Measurements from ENCODE around the gene EIF4H. TPM values are rescaled to one million over a fixed set of nuclear protein-coding genes. Genes with fewer than 3 reads are reported as not detected.

The EIF4H gene
- total RNA-seq, 1 experiment from 2014 or later, result 459 TPM

GRCh38 chr7:74175340-74175739 is 1.2 kb downstream of the EIF4H start:
- H4K20me1 ChIP-seq (ENCODE audit: insufficient read depth), result peaks cover 56% of the 10 kb centered on the region
- peaks cover 44% of the 10 kb centered on the region for H3F3A ChIP-seq (ENCODE audit: insufficient read depth, low read depth)
- CTCF ChIA-PET, result interaction anchor here (0.6 to 1.0 kb wide), 3 partner anchors 8 to 52 kb away, joined by 3 to 5 read pairs (median 5); no protein-coding TSS in a partner anchor
- peak overlapping the region; percentile 98 for H3K4me2 ChIP-seq
- H2AFZ ChIP-seq, result no peak overlapping the region
- peak overlapping the region; percentile 92 for H3K4me3 ChIP-seq
- BruUV-seq (replicated peaks), result TSS peak; percentile 48
- H3K27me3 ChIP-seq (ENCODE audit: insufficient read depth, low read depth), result no peaks in the 10 kb centered on the region
- no peak for TF ChIP-seq EZH2 (IDR thresholded peaks at IDR 0.05; ENCODE audit: low read depth)
- TF ChIP-seq, protein P1, sequence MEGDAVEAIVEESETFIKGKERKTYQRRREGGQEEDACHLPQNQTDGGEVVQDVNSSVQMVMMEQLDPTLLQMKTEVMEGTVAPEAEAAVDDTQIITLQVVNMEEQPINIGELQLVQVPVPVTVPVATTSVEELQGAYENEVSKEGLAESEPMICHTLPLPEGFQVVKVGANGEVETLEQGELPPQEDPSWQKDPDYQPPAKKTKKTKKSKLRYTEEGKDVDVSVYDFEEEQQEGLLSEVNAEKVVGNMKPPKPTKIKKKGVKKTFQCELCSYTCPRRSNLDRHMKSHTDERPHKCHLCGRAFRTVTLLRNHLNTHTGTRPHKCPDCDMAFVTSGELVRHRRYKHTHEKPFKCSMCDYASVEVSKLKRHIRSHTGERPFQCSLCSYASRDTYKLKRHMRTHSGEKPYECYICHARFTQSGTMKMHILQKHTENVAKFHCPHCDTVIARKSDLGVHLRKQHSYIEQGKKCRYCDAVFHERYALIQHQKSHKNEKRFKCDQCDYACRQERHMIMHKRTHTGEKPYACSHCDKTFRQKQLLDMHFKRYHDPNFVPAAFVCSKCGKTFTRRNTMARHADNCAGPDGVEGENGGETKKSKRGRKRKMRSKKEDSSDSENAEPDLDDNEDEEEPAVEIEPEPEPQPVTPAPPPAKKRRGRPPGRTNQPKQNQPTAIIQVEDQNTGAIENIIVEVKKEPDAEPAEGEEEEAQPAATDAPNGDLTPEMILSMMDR (conservative IDR thresholded peaks at IDR 0.05), result no peak
- peak overlapping the region; percentile 77 for H3K27ac ChIP-seq
- H3K9me2 ChIP-seq (ENCODE audit: insufficient read depth), result no peaks in the 10 kb centered on the region
- H3K79me2 ChIP-seq (ENCODE audit: low read depth), result peaks cover 67% of the 10 kb centered on the region
- POLR2A ChIA-PET (ENCODE audit: unreplicated experiment), result interaction anchor here (0.7 kb wide), 1 partner anchor 117 kb away, joined by 3 read pairs; no protein-coding TSS in a partner anchor
- peaks cover 41% of the 10 kb centered on the region for H3K36me3 ChIP-seq (ENCODE audit: low read depth)
- DNase-seq, result no peak
- no peaks in the 10 kb centered on the region for H3K9me3 ChIP-seq (ENCODE audit: insufficient read depth, low read depth)
- intact Hi-C loops (cut with micrococcal nuclease; ENCODE audit: unreplicated experiment), result loop anchor here (2.0 kb wide), 2 partner anchors 71 to 91 kb away; no protein-coding TSS in a partner anchor
- peaks cover 45% of the 10 kb centered on the region for H3K4me1 ChIP-seq (replicated peaks; ENCODE audit: insufficient read depth)

DNA sequence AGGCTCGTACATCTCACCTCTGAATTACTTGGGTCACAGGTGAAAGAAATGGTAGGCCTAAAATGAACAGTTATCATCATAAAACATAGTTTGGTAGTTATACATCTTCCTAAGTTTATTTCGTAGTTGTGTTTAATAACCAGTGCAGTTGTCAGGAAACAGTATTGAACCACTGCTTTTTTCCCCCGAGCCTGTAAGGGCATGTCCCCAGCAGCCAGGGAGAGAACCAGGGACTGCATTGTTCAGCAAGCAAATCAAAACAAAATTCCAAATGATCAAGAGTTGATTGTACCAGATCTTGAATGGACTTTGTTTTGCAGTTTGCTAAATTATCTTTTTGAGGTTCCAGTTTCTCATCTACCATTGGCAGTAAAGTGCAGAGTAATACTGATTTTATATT is 2.4 kb downstream of the EIF4H start:
- no TSS peak for BruUV-seq (replicated peaks)
- H3F3A ChIP-seq (ENCODE audit: insufficient read depth, low read depth), result peaks cover 48% of the 10 kb centered on the region
- intact Hi-C loops (cut with micrococcal nuclease; ENCODE audit: unreplicated experiment), result no loop called here
- no peaks in the 10 kb centered on the region for H3K9me2 ChIP-seq (ENCODE audit: insufficient read depth)
- H3K4me3 ChIP-seq, result peak overlapping the region; percentile 92; the same call in 1 of the 2 replicates
- H3K27me3 ChIP-seq (ENCODE audit: insufficient read depth, low read depth), result no peaks in the 10 kb centered on the region
- peaks cover 43% of the 10 kb centered on the region for H3K36me3 ChIP-seq (ENCODE audit: low read depth)
- H3K79me2 ChIP-seq (ENCODE audit: low read depth), result peaks cover 79% of the 10 kb centered on the region
- peak overlapping the region; percentile 98 for H3K4me2 ChIP-seq
- CTCF ChIA-PET, result no interaction called here
- peaks cover 48% of the 10 kb centered on the region for H3K4me1 ChIP-seq (replicated peaks; ENCODE audit: insufficient read depth)
- no peaks in the 10 kb centered on the region for H3K9me3 ChIP-seq (ENCODE audit: insufficient read depth, low read depth)
- H4K20me1 ChIP-seq (ENCODE audit: insufficient read depth), result peaks cover 68% of the 10 kb centered on the region
- DNase-seq, result no peak
- H2AFZ ChIP-seq, result no peak overlapping the region
- POLR2A ChIA-PET (ENCODE audit: unreplicated experiment), result no interaction called here
- TF ChIP-seq EZH2 (IDR thresholded peaks at IDR 0.05; ENCODE audit: low read depth), result no peak
- TF ChIP-seq, protein P1 (conservative IDR thresholded peaks at IDR 0.05), result no peak
- no peak overlapping the region for H3K27ac ChIP-seq

DNA sequence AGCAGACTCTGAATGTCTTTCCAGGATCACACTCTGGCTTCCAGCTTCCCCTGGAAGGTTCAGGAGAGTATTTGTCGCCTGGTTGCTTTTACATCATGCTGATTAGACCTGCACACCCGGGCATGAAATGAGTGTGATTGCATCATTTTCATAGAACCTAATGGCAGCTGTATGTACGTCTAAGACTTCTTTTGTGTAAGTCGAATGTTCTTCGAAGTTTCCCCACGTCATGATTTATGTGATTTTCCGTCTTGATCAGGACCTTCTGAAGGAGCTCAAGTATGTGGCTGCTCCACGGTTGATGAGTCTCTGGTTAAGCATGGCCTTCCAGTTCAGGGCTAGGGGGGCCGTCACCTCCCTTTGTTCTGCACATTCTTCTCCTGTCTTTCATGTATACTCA is 4.5 kb downstream of the EIF4H start:
- H3K27ac ChIP-seq, result peak overlapping the region; percentile 23; the same call in 1 of the 2 replicates
- 0 out of 2 replicates have a peak overlapping the region, but pooled peaks have one; percentile 1 for H3K4me2 ChIP-seq
- no peaks in the 10 kb centered on the region for H3K9me3 ChIP-seq (ENCODE audit: insufficient read depth, low read depth)
- intact Hi-C loops (cut with micrococcal nuclease; ENCODE audit: unreplicated experiment), result no loop called here
- BruUV-seq (replicated peaks), result no TSS peak
- POLR2A ChIA-PET (ENCODE audit: unreplicated experiment), result interaction anchor here (0.7 kb wide), 1 partner anchor 31 kb away, joined by 7 read pairs; no protein-coding TSS in a partner anchor
- peaks cover 48% of the 10 kb centered on the region for H3F3A ChIP-seq (ENCODE audit: insufficient read depth, low read depth)
- TF ChIP-seq, protein P1 (conservative IDR thresholded peaks at IDR 0.05), result no peak
- TF ChIP-seq EZH2 (IDR thresholded peaks at IDR 0.05; ENCODE audit: low read depth), result no peak
- peaks cover 49% of the 10 kb centered on the region for H3K36me3 ChIP-seq (ENCODE audit: low read depth)
- H3K79me2 ChIP-seq (ENCODE audit: low read depth), result peaks cover 95% of the 10 kb centered on the region
- no peak overlapping the region for H3K4me3 ChIP-seq
- H3K4me1 ChIP-seq (replicated peaks; ENCODE audit: insufficient read depth), result peaks cover 54% of the 10 kb centered on the region
- DNase-seq, result no peak
- CTCF ChIA-PET, result interaction anchor here (0.6 kb wide), 1 partner anchor 561 kb away, joined by 3 read pairs; no protein-coding TSS in a partner anchor
- no peaks in the 10 kb centered on the region for H3K27me3 ChIP-seq (ENCODE audit: insufficient read depth, low read depth)
- H2AFZ ChIP-seq, result no peak overlapping the region
- peaks cover 89% of the 10 kb centered on the region for H4K20me1 ChIP-seq (ENCODE audit: insufficient read depth)
- no peaks in the 10 kb centered on the region for H3K9me2 ChIP-seq (ENCODE audit: insufficient read depth)

Measured in PC-9 (cell line).